HG03066 (cell line): ENCODE results near the gene LY6G5C.

Source experiments
- ATAC-seq: cut with Tn5 transposase; IDR thresholded peaks from one replicate; pipeline ENCODE4 v1.9.1; 2021; ENCODE audit warnings: low read depth; ENCODE audit not compliant: unreplicated experiment

LY6G5C gene

DNA sequence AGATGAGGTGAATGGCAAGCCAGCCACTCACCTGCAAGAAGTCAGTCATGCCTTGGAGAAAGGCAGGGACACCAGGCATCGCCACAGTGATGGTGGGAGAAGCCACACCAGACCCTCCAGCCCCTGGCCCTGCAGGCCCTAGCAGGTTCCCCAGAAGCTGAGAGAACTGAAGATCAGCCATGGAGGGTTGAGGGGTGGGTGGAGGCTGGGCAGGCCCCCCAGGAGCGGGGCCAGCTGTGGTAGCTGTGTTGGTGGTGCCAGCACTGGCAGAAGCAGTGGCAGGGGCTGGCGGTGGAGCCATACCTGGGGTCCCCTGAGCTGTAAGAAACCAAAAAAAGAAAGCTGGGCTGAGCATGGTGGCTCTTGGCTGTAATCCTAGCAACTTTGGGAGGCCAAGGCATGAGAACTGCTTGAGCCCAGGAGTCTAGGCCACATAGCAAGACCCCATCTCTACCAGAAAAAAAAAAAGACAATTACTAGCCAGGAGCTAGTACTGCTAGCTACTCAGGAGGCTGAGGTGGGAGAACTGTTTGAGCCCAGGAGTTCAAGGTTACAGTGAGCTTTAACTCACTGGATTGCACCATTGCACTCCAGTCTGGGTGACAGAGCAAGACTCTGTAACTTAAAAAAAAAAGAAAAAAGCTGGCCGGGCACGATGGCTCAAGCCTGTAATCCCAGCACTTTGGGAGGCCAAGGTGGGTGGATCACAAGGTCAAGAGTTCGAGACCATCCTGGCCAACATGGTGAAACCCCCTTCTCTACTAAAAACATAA is 37.9 kb downstream of the LY6G5C start:
- no peak for ATAC-seq

DNA sequence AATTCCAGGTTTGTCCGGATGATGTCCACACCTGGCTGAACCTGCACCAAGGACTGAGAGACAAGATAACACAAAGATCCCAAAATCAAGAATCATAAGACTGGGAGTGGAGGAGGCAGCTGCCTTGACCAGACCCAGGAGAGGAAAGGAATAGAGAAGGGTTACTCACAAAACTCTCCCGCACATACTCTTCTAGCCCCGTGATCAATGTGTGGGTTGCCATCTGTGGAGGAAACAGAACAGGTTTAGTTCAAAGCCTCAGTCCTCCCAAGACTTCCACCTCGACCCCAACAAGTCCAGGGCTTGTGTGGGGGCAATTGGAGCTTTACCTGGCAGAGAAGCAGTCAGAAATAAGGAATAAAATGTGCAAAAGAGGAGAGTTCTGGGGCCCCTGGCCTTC is 39.5 kb downstream of the LY6G5C start:
- no peak for ATAC-seq

DNA sequence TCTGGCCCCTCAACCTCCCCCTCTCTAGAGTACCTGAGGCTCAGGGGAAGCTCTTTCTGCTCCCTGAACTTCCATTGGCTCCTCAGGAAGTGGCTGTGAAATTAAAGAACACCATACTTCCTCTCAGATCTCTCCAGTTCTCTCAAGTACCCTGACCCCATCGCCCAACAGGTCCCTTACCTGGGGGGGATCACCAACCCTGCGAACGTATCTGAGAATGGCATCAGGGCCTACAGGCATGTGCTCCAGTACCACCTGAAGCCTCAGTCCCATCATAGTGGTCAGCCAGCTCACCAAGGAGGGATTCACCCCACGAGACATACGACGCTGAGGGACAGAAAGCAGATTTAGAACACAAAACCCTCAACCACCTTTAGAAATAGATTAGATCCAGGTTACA is 40.3 kb downstream of the LY6G5C start:
- no peak for ATAC-seq

DNA sequence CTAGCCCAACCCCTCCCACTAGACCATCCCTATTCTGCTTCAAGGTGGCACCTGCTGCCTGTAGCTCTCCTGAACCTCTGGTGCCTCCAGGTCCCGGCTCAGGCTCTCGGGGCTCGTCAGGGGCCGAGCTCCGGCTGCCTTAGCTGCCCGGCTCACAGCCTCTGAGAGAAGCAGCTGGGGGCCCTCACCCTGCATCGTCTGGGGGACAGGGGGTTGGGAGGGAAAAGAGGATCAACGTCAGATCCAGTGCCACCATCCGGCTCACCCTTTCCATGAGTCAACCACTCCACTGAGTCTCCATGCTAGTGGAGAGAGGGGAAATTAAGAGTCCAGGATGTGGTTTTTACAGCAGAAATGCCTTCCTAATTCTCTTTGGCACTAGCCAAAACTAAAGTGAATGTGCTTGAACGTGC is 41.4 kb downstream of the LY6G5C start:
- no peak for ATAC-seq

DNA sequence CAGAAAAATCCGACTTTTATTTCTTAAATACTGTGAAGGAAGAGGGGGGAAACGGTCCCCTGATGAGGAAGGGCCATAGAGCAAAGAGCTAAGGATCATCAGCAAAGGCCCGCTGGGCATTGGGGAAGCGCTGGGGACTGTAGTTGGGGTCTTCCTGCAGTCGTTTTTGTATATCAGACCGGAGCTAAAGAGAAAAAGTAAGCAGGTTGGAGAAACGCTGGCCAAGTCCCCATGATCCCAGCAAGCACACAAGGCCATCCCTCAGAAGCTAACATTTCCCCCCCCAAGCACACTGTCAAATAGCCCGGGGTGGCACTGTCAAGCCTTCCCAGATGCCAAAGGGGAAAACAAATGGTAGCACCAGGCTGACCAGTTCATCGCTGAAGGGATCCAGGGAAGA is 41.8 kb downstream of the LY6G5C start:
- ATAC-seq: no peak

- ATAC-seq: no peak
Observed at GRCh38 chr6:31636698-31637596, 43.9 kb downstream of the LY6G5C start.

DNA sequence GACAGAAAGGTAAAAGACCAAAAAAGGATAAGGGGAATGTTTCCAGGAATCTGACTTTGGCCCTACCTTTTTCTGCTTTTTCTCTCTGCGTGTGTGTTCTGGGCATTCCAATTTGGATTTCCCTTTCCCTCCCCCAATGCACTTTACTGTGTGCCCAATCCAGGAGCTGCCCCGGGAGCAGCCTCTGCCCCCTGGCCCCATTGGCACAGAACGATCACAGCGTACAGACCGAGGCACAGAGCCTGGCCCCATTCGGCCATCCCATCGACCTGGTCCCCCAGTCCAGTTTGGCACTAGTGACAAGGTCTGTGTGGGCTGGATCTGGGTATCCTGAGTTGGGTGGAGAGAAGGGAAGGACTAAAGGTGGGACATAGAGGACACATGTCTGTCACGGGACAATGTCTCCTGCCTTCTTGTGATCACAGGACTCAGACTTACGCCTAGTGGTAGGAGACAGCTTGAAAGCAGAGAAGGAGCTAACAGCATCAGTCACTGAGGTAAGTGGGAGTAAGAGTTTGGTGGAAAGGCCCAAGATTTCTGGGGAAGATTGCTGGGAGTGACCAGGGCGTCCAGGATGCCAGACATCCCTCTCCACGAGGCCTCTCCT is 45.8 kb downstream of the LY6G5C start:
- no peak for ATAC-seq

DNA sequence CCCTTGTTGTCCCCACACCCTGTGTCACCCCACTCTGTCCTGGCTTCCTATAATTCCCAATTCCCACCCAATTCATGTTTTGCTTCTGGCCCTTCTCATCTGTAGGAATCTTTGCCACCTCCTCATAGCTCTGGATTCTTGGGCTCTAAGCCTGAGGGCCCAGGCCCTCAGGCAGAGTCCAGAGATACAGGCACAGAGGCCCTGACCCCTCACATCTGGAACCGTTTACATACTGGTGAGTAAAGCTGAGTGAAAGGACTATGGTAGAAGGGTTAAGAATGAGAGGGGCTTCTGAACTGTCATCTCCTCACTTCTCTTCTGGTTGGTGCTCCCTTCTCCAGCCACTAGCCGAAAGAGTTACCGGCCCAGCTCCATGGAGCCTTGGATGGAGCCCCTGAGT is 46.7 kb downstream of the LY6G5C start:
- ATAC-seq: no peak

GRCh38 chr6:31633447-31633846 is 47.4 kb downstream of the LY6G5C start:
- ATAC-seq: no peak

DNA sequence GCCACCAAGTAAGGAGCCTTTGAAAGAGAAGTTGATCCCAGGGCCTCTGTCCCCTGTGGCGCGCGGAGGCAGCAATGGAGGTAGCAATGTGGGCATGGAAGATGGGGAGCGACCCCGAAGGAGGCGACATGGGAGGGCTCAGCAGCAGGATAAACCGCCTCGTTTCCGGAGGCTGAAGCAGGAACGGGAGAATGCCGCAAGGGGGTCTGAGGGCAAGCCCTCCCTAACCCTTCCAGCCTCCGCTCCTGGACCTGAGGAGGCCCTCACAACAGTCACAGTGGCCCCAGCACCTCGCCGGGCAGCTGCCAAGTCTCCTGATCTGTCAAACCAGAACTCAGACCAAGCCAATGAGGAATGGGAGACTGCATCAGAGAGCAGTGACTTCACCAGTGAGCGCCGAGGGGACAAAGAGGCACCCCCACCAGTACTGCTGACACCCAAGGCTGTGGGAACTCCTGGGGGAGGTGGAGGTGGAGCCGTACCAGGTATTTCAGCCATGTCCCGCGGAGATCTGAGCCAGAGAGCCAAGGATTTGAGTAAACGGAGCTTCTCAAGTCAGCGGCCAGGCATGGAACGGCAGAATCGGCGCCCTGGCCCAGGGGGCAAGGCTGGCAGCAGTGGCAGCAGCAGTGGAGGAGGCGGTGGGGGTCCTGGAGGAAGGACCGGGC is 48.5 kb downstream of the LY6G5C start:
- ATAC-seq: no peak

DNA sequence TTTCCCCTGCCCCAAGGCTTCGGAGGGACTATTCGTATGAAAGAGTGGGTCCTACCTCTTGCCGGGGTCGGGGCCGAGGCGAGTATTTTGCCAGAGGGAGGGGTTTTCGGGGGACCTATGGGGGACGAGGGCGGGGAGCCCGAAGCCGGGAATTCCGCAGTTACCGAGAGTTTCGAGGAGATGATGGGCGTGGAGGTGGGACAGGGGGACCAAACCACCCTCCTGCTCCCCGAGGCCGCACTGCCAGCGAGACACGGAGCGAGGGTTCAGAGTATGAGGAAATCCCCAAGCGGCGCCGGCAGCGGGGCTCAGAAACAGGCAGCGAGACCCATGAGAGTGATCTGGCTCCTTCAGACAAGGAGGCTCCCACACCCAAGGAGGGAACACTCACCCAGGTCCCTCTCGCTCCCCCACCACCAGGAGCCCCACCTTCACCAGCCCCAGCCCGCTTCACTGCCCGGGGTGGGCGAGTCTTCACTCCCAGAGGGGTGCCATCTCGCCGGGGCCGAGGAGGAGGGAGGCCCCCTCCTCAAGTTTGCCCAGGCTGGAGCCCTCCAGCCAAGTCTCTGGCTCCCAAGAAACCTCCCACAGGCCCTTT is 49.1 kb downstream of the LY6G5C start:
- ATAC-seq: no peak

DNA sequence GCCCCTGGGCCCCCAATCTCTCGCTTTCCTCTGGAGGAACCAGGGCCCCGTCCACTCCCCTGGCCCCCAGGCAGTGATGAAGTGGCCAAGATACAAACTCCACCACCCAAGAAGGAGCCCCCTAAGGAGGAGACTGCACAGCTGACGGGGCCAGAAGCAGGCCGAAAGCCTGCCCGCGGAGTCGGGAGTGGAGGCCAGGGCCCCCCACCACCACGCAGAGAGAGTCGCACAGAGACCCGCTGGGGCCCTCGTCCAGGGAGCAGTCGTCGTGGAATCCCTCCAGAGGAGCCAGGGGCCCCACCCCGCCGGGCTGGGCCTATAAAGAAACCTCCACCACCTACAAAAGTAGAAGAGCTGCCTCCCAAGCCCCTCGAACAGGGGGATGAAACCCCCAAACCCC is 49.7 kb downstream of the LY6G5C start:
- ATAC-seq: no peak

GRCh38 chr6:31630177-31630934 is 50.5 kb downstream of the LY6G5C start:
- ATAC-seq: no peak

DNA sequence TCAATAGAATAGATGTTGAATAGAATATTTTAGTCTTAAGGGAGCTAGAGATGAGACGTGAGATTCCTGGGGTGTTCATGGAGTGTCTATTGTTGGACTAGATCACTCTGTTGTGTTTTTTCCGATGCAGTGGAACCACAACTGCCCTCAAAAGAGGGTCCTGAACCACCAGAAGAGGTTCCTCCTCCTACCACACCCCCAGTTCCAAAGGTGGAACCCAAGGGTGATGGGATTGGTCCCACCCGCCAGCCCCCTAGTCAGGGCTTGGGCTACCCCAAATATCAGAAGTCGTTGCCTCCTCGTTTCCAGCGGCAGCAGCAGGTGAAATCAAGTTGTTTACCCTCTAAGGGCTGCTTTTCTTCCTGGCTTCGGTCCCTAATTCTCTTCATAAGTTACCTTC is 51.9 kb downstream of the LY6G5C start:
- no peak for ATAC-seq

- no peak for ATAC-seq
Observed at GRCh38 chr6:31627690-31628287, 53.1 kb downstream of the LY6G5C start.

DNA sequence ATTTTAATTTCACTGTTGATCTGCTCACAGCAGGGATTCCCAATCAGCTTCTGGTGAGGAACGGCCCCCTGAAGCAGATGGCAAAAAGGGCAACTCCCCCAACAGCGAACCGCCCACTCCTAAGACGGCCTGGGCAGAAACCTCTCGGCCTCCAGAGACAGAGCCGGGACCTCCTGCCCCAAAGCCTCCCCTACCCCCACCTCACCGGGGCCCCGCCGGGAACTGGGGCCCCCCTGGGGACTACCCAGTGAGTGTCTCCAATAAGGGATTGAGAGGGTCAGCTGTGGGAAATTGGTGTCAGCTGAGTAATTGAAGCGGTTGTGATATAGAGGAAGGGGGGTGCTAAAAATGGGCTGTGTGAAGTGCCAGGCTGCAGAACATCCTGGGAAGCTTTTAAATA is 53.9 kb downstream of the LY6G5C start:
- no peak for ATAC-seq
